ENCODE data around the gene PTGDR. TPM values are rescaled to one million over a fixed set of nuclear protein-coding genes. Genes with fewer than 3 reads are reported as not detected.

Gene PTGDR
- under 1 TPM; 0.36 to 0.60 TPM for total RNA-seq

GRCh38 chr14:52267501-52268278, at the start of gene PTGDR:
PTGDR (plus strand) TSS chr14:52267698; CDS start chr14:52267815, 117 bp downstream.

GRCh38 chr14:52313903-52314594, 46.6 kb downstream of the PTGDR start, which contains the start of gene PTGER2:
PTGER2 (plus strand) TSS chr14:52314312; CDS start chr14:52314549, 237 bp downstream.

Other genes with a start within 250 kb of the PTGDR start
- 1 to 10 TPM in 1 of 2 experiments, under 1 TPM in 1; 0.82 to 1.0 TPM for gene NID2, start 198.6 kb upstream of the PTGDR start, total RNA-seq
- gene PTGER2, start 46.6 kb downstream of the PTGDR start, total RNA-seq: 100 to 1,000 TPM; 158 TPM